PC-3 (cell line): ENCODE measurements around the gene TMEM201.

ENCODE experiments used
- EZH2 ChIP-seq: fragments of 300-600 bp; sonication (generic); IDR thresholded peaks from one replicate; pipeline ENCODE4 v1.6.1; 2017; ENCODE audit warnings: antibody characterized with exemption, mild to moderate bottlenecking, low read length; ENCODE audit not compliant: unreplicated experiment
- EZH2phosphoT487 ChIP-seq: fragments of 300-600 bp; sonication (generic); IDR thresholded peaks from 2 replicates; pipeline ENCODE4 v1.6.1; 2018; ENCODE audit warnings: mild to moderate bottlenecking, antibody characterized with exemption, low read length, borderline replicate concordance
- TF ChIP-seq, protein P1 (sequence below): fragments of 300-600 bp; sonication (generic); conservative IDR thresholded peaks from 2 replicates; pipeline ENCODE4 v1.5.1; 2017; ENCODE audit warnings: antibody characterized with exemption, low read depth, mild to moderate bottlenecking, low read length

DNA sequence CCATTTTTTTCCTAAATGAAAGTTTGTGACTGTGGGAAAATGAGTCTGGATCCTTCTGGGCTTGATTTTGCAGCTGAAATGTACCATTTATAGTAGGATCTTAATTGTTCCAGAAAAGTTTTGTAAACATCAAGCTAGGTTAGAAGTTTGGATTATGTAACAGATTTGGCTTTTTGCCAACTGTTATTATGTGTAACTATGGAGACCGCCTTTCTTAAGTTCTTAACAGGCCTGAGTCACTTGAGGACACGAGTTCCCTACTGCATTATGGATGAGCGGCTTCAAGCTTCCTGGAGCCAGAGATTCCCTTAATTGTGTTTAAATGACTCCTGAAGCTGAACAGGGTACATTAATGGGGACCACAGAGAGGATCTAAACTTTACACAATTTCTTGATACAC, 27.3 kb upstream of the TMEM201 start:
- TF ChIP-seq, protein P1, sequence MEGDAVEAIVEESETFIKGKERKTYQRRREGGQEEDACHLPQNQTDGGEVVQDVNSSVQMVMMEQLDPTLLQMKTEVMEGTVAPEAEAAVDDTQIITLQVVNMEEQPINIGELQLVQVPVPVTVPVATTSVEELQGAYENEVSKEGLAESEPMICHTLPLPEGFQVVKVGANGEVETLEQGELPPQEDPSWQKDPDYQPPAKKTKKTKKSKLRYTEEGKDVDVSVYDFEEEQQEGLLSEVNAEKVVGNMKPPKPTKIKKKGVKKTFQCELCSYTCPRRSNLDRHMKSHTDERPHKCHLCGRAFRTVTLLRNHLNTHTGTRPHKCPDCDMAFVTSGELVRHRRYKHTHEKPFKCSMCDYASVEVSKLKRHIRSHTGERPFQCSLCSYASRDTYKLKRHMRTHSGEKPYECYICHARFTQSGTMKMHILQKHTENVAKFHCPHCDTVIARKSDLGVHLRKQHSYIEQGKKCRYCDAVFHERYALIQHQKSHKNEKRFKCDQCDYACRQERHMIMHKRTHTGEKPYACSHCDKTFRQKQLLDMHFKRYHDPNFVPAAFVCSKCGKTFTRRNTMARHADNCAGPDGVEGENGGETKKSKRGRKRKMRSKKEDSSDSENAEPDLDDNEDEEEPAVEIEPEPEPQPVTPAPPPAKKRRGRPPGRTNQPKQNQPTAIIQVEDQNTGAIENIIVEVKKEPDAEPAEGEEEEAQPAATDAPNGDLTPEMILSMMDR, result no peak
- no peak for TF ChIP-seq EZH2phosphoT487
- no peak for TF ChIP-seq EZH2
